Measurements from ENCODE around the gene OTOS.

DNA sequence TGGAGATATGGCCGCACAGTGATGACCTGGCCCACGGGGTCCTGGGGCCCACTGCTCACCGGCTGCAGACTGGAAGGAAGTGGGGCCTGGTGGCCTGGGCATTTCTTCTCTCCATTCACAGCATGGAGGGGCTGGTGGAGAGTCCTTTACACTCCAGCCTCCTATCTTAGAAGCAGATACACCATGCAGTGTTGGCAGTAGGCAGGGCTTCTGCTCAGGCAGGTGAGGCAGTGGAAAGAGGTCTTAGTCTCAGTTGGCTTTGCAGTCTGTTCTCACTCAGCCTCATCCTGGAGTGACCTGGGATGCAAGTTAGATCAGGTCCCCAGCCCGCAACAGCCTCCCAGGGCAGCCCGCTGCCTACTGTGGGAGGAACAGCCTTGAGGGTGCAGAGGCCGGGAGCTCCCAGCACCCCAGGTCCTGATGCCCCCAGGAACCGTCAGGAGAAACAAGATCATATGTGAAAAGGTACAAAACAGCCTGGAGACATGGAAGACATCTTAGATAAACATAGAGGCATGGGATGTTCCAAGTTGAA is 45.8 kb upstream of the OTOS start:
- TF ChIP-seq, protein P1, sequence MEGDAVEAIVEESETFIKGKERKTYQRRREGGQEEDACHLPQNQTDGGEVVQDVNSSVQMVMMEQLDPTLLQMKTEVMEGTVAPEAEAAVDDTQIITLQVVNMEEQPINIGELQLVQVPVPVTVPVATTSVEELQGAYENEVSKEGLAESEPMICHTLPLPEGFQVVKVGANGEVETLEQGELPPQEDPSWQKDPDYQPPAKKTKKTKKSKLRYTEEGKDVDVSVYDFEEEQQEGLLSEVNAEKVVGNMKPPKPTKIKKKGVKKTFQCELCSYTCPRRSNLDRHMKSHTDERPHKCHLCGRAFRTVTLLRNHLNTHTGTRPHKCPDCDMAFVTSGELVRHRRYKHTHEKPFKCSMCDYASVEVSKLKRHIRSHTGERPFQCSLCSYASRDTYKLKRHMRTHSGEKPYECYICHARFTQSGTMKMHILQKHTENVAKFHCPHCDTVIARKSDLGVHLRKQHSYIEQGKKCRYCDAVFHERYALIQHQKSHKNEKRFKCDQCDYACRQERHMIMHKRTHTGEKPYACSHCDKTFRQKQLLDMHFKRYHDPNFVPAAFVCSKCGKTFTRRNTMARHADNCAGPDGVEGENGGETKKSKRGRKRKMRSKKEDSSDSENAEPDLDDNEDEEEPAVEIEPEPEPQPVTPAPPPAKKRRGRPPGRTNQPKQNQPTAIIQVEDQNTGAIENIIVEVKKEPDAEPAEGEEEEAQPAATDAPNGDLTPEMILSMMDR (conservative IDR thresholded peaks at IDR 0.05; ENCODE audit: low read depth, low read length): no peak
- no peak for TF ChIP-seq EZH2 (IDR thresholded peaks at IDR 0.05; ENCODE audit: borderline replicate concordance, low read depth, low read length, poor library complexity, severe bottlenecking)

All from A673 (cell line).